ENCODE results near the gene PPP1R1B.

The PPP1R1B gene

DNA sequence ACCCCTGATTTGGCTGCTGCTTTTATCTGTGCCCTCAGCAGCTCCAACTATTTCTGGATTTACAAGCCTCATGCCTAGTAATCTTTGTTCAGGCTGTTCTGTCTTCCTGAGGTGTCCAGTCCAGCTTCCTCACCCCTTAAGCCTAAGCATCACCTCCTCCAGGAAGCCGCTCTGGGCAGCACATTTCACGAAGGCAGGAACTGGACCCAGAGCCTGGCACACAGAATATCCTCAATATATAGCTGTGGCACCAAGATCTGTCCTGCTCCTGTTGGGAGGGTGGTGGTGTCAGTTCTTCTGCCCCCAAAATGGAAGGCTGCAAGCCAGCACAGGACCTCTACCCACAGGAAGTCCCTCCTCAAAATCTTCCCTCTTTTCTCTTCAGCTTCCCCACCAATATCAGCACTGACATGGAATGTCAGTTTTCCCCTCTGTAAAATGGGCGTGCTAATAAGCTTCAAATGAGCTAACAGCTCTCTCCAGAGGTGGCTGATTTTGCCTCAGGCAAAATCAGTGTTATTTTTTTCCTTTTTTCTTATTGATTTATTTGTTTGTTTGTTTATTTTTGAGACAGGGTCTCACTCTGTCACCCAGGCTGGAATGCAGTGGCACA is 12.1 kb upstream of the PPP1R1B start:
- DNase-seq: no peak

- no peak for DNase-seq
These were observed 11.3 kb upstream of the PPP1R1B start for GRCh38 chr17:39615434-39615833.

- no peak for DNase-seq
These were observed 9.7 kb upstream of the PPP1R1B start for GRCh38 chr17:39617100-39617445.

DNA sequence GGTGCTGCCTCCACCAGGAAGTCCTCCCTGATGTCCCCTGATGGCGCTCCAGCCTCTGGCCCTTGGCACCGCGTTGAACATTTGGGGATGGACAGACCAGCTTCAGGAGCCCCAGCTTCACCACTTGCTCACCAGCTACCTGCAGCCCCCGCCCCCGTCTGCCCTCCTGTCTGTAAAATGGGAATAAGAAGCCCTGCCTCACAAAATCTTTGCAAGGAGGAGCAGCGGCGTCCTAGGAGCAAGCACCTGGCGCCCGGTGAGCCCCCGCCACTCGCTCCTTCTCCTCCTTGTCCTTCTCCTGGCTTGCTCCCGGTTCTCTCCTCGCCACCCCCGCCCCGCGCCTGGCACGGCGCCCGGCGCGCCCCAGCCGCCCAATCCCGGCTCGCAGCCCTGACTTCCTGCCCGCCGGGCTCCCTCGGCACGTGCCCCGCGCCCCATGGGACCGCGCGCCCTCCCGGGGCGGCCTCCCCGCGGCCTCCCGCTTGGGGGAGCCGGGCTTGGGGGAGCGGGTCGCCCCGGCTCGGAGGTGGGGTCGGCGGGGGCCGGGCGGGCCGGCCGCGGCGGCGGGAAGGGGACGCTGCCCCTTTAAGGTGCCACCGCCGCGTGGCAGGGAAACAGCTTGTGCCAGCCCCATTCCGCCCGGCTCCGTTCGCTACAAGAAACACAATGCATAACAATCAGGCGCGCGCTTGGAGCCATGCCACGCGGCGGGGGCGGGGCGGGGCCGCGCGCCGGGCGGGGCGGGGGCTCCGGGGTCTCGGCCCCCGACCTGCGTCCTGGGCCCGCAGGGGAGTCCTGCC is 9.1 kb upstream of the PPP1R1B start:
- DNase-seq: peak in 47 of 58 donors; percentile 19 to 76 (median 48)

GRCh38 chr17:39618246-39618913 is 8.4 kb upstream of the PPP1R1B start:
- DNase-seq: no peak

GRCh38 chr17:39618956-39619785 is 7.6 kb upstream of the PPP1R1B start:
- no peak for DNase-seq

- no peak for DNase-seq
These were observed 7.0 kb upstream of the PPP1R1B start for GRCh38 chr17:39619786-39620101.

GRCh38 chr17:39621523-39622379 is 5.0 kb upstream of the PPP1R1B start:
- DNase-seq: peak; percentile 37 to 93 (median 80)

GRCh38 chr17:39622380-39623006 is 4.3 kb upstream of the PPP1R1B start:
- no peak for DNase-seq

DNA sequence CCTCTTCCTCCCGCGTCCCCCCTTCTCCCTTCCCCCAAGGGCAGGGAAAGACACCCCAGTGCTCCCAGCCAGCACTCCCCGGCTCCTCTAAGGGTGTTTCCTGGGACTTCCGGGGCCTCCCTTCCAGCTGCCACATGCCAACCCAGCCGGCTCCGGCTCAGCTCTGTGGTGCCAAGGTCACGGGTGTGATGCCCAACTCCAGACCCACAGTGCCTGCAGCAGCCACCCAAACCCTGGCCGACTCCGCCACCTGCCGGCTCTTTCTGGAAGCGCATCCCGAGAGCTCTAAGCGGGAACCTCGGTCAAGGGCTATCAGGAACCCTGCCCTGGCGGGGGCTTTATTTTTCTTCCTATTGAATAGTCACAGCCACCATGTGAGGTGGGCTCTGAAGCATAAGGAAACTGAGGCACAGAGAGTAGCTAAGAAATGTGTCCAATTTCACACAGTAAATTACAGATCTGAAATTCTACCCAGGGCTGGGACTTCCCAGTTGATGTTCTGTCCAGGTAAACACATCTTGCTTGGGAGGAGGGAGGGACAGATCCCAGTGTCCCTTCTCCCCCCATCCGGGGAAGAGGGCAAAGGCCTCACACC is 3.3 kb upstream of the PPP1R1B start:
- DNase-seq: peak; percentile 14 to 93 (median 74)

DNA sequence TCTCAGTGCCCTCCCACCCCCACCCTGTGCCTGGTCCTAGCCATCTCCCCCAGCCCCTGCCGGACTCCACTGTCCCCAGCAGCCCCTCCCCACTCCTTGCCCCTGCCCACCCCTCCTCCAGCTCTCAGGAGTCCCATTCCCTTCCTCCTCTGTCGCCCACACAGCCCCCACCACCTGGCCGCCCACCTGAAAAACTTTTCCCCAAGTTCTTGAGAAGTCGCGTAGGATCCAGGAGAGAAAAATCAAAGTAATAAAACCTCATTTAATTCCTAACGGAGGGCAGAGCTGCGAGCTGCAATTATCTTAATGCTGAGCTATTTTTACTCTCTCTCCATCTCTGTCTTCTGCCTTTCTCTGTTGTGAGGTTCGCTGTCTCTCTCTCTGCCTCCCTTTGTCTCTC is 2.4 kb upstream of the PPP1R1B start:
- DNase-seq: peak in 1 of 58 donors; percentile 34

DNA sequence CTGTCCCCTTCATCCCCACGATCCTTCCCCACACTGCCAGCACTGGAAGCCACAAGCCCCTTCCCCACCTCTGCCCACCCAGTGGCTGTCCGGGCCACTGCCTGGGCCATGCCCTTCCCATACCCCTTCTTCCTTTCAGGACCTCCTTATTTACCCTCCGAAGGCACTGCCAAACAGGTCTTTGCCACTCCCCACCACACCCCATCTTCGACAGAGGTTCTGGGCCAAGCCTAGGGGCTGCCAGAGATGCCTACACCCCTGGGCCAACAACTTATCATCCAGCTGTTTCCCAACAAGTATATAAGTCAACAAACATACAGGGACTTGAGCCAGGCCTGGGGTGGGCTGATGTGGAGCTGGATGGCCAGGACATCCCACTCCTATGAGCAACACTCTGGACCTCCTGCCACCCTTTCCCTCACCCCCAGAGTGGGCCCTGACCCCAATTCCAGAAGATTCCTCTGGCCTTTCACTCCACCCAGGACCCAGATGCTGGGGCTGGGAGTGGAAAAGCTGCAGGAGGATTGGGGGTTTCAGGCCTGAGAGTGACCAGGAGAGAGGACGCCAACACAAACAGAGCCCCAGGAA is 1.5 kb upstream of the PPP1R1B start:
- DNase-seq: no peak

DNA sequence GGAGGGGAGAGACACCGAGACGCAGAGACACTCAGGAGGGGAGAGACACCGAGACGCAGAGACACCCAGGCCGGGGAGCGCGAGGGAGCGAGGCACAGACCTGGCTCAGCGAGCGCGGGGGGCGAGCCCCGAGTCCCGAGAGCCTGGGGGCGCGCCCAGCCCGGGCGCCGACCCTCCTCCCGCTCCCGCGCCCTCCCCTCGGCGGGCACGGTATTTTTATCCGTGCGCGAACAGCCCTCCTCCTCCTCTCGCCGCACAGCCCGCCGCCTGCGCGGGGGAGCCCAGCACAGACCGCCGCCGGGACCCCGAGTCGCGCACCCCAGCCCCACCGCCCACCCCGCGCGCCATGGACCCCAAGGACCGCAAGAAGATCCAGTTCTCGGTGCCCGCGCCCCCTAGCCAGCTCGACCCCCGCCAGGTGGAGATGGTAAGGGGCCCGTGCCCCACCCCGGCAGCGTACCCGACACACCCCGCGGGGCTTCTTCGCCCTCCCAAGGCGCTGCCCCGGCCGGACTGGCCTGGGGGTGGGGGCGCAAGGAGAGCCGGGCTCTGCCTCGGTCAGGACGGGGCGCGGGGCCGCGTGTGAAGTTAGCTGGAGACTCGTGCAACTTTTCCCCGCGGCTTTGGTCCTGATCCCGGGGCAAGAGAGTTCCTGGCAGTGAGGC is 427 bp downstream of the PPP1R1B start:
- DNase-seq: no peak

DNA sequence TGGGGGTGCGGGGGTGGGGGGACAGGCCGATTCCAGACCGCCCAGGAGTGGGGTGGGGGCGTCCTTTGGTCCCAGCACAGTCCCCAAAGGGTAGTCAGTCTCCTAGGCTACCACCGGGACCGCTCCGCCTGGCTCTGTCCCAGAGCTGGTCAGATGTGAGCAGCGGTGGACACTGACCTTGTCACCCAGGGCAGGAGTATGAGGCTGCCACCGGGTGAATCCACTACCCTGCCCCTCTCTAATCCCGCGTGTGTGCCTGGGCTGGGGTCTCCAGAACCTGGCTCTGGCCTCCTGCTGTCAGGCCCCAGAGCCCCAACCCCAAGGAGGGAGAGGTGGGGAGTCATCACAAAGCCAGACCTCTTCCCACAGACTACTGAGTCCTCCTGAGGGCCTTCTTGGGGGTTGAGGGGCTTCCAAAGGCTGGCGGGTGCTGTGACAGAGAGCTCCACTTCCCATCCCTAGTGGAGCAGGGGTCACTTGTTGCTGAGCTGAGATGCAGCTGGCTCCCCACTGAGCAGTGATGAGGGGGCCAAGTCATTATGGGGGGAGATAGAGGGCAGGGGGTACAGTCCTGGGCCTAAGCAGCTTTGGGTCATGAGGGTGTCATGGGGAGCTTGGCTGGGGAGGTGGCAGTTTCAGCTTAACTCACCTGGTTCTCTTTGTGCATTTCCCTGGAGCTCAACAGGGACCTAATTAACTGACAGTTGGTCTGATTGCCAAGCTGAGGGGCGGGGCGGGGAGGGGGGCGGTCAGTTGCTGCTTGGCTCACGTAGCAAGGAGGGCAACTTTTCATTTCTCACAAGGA is 1.2 kb downstream of the PPP1R1B start:
- no peak for DNase-seq

DNA sequence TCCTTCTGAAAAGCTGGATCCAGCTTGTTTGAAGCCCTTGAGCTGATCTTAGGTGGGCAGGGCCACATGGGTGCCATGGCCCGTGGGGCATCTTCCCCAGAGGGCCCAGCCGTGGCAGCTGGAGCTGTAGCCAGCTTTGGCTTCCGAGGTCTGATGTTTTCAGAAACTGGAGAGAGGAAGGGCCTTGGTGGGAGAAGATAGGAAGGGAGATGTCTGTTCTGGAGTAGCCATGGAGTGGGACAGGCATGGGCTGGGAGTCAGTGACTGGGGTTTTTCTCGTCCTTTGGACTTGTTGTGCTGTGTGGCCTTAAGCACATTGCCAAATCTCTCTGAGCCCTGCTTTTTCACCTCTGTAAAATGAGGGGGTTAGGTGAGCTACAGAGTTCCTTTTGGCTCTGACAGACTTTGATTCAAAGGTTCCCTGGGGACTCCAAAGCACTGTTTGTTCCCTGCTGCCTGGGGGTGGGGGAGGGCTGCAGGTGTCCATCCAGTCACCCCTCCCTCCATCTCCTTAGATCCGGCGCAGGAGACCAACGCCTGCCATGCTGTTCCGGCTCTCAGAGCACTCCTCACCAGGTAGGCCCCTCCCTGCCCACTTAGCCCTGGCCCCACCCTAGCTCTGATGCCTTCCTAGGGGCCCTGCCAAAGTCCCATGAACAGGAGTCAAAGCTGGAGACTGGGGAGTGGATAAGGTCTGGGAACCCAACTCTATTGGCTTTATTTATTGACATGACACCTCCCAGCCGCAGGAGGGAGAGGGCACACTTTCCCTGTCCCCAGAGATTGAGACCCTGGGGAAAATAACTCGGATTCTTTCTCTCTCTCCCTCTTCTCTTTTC is 2.1 kb downstream of the PPP1R1B start:
- no peak for DNase-seq

DNA sequence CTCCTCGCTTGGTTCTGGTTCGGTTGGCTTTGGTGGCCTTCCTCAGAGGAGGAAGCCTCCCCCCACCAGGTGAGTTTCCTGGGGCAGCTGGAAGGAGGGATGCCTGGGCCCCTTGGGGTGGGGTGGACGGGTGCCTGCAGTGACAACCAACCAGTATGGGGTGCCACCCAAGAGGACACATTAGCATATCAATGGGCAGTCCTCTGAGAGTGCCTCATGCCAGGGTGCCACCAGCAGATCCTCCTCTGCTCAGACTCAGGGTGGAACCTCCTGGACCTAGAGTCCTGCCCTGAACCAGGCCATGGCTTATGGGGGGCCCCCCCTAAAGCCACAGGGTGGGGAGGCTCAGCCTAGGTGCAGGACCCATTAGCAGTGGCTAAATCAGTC is 2.7 kb downstream of the PPP1R1B start:
- DNase-seq: no peak

- no peak for DNase-seq
These were observed 3.1 kb downstream of the PPP1R1B start for GRCh38 chr17:39629898-39630297.

Data from anterior cingulate cortex (tissue), 58 donors.